HG03378 (cell line): Measurements from ENCODE around the gene ANKRD28.
"Not testable (repeated sequence)": the region's sequence is repeated elsewhere in the genome, so short reads cannot be mapped to it uniquely, and the experiment has no call there.

Source experiments
- ATAC-seq: cut with Tn5 transposase; IDR thresholded peaks from one replicate; pipeline ENCODE4 v1.9.1; 2021; ENCODE audit warnings: mild to moderate bottlenecking, moderate library complexity; ENCODE audit not compliant: unreplicated experiment

Gene ANKRD28

DNA sequence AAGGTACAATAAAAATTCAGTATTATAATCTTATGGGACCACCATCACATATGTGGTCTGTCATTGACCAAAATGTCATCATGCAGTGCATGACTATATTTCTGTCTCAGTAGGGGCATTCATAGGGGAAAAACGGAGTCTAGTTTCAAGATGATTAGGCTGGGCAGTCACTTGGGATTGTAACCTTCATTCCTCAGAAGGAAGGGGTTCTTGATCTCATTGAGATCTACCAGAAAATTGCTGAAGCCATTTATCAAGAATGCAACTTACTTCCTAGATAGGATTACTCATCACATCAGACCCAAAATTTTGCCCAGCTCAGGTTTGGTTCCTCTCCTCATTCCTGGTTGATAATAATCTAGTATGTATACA, 158.9 kb downstream of the ANKRD28 start:
- no peak for ATAC-seq

DNA sequence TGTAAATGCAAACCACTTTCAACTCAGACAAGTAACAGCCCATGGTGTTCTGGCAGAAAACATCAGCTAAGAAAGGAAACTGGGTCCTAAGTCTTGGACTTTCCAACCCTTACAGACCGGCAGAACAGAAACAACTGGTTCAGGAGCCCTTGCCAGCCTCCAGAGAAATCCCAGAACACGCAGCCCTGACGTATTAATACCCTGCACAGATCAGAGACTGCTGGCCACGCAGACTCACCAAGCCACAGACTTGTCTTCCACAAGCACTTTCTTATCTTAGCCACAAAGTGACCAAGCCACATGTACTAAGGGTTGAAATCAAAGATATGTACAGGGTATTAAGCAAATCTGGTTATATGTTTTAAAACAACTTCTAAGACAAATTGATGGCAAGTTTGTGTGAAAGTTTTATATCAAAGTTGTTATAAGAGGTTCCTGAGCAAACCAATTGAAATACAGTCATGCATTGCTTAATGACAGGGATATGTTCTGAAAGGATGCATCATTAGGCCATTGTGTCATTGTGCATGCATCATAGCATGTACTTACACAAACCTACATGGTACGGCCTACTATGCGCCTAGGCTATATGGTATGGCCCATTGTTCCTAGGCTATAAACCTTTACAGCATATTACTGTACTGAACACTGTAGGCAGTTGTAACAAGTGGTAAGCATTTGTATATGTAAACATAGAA, 159.4 kb downstream of the ANKRD28 start:
- no peak for ATAC-seq

DNA sequence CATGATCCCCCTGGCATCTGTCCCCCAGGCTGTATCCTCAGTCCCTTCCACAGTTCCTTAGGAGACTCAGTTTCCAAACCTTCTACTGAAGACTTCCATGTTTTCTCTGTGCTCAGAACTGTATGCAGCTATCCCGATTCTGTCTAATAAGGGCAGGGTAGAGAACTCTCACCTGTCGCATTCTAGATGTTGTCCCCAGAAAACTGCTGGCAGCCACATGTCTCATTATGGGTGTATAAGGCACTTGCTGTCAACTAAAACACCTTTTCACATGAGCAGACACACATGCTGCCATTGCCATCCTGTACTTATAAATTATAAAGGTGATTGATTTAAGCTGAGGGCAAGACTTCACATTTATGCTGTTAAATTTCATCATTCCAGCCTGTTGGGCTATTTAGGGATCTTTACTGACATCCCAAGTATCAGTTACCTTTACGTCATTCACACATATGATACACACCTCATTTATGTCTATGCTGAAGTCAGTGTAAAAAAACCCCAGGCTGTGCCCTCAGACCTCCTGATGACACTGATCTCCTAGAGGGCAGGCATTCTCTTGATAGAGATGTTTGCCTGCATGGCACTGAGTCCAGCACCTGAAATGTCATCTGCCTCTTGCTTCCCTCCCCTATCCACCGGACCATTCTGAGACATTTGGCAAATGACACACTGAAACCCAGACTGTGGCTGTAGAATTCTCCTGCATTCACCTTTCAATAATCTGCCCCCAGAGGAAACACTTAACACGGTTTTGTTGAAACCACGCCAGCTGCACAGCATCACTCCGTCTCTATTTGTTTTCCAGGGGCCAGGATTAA, 160.4 kb downstream of the ANKRD28 start:
- no peak for ATAC-seq

DNA sequence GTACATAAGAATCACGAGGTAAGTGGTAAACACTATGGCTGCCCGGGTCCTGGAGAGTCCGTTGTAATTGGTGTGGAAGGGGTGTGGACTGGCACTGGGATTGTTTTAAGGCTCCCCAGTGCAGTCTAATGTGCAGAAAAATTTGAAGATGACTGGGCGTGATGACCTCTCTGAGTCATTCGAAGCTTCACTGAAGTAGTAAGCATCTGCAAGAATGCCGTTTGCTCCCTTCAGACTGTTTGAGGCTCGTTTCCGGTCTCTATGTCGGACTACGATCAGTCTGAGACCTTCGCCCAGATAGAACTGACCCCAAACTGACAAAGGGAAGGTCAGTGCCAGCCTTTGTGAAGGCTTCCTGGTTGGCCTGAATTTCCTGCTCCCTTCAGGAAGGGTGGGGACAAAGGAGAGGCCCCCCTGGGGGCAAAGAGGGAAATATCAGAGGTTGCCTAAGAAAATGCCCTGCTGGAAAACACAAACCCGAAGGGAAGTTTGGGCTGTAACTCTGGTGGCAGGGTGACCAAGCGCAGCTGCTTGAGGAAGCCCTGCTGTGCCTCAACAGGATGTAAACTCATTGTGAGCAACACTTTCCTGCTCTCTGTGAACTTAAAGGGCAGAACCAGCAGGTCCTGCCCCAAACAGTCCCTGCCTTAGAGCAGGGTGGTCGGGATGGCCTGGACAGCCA, 161.6 kb downstream of the ANKRD28 start:
- ATAC-seq: peak; percentile 58

DNA sequence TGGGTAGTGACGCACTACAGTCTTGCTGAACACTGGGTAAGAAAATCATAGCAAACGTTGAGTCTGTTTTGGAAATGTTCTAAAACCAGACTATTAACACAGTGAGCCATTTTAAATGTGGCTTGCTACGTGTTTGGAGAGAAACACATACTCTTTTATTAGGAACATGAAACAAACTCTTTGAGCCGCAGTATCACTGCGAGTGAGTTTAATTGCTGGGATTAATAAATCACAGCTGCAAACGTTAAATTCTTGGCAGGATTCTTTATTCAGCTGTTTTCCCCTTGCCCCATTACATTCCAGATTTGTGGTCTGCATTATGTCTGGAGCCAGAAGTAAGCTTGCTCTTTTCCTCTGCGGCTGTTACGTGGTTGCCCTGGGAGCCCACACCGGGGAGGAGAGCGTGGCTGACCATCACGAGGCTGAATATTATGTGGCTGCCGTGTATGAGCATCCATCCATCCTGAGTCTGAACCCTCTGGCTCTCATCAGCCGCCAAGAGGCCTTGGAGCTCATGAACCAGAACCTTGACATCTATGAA, 162.6 kb downstream of the ANKRD28 start:
- no peak for ATAC-seq

DNA sequence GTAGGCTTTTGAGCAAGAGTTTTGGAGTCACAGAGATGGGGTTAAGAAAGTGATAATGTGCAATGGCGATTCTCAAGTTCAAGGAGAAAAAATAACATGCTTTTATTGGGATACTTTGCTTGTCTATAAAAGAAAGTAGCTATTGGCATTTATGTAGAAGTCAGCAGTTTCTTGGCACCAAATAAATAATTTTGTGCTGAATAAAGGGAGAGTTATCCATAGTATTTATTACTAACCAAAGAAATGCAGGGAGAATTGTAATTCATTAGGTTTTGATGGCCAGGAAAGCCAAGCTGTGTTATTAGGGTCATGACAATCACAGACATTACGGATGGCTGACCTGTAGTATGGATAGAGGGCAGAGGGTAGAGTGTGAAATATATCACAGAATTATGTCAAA, 163.1 kb downstream of the ANKRD28 start:
- no peak for ATAC-seq

DNA sequence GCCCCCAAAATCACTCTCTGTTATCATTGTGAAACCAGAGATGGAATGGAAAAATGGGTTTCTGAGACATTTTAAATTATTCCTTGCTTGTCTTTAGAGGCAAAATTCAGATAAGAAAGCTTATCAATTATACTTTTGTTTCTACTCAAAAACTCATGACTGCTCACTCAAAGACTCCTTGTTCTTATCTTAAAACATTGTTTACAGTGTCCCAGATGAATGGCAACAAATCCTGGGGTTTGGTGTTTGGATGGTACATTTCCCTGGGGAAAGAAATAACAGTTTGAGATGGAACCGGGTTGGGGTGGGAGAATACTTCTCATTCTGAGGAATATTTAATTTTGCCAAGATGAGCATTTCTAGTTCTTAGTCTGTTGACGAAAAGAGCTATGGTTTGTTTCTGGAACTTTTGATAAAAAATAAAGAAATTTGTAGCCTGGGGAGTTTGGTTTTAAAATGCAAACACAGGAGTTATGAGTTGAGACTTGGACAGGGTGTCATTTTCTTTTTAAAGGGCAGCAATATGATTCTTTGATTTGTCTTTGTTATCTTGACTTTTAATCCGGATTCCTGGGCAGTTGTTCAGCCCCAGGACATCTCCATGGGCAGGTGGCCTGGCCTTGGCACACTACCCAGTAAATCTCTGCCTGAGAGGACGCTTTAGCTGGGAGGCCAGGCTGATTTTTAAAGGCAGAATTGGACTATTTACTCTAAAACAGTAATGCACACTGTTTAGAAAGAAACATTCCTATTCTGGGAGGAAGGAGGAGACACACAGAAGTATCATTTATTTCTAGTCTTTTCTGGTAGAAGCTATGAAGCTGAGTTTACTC, 163.8 kb downstream of the ANKRD28 start:
- ATAC-seq: no peak

DNA sequence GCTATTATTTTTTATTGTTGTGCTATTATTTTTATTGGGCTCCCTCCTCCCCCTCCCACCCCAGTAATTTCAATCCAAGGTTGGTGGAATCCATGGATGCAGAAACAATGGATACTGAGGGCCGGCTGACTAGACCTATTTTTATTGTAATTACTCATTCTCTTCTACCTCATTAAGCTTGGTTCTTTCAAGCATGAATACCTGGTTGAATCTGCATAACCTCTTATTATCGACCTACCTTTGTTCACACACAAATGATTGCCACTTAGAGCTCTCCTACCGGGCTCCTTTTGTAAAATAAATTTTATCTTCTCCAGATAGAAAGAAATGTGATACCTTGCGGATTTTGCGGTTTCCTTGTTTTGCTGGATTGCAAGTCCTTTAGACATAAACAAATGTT, 164.6 kb downstream of the ANKRD28 start:
- no peak for ATAC-seq

DNA sequence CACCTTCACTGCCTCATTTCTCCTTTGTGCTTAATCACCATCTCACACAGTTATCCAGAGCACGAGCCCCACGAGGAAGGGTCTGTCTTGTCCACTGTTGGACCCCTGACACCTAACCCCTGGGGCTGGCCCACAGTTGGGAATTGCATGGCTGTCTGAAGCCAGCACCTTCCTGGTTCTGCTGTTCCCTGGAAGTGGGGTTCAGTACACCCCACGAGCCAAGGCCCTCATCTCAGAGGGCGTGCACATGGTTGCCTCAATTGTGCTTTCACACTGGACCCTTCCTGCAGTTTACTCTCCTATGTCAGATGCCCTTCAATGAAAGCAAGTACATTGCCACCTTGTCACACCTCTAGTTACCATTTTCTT, 165.6 kb downstream of the ANKRD28 start:
- ATAC-seq: no peak

DNA sequence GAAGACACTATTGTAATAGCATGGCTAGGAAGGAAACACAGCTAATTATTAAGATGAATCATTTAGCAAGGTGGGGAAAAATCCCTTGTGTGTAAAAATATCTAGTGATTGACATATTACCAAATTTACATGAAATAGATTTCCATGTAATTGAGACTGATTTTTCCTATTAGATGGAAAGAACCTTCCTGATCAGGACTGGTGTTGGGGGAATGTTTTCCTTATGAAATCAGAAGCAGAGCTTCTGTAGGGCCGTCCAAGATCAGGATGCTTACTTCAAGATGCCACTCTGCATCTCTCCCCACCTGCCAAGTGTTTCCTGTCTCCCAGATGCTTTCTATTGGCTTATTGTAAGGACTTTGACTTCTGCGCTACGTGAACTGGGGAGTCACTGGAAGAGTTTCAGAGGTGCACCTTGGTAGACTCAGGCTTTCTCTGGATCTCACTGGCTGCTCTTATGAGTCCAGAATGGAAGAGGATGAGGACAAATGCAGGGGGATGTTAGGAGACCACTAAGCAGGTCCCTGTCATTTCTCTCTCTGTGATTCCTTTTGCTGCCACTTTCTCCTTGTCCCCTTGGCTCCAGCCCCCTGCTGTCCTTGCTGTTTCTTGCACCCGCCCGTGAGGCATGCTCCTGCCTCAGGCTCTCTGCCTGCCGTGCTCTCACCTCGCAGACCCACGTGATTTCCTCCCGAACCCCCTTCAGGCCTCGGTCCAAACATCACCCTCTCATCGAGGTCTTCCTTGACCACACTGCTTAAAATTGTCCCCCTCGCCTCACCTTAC, 166.2 kb downstream of the ANKRD28 start:
- ATAC-seq: no peak

DNA sequence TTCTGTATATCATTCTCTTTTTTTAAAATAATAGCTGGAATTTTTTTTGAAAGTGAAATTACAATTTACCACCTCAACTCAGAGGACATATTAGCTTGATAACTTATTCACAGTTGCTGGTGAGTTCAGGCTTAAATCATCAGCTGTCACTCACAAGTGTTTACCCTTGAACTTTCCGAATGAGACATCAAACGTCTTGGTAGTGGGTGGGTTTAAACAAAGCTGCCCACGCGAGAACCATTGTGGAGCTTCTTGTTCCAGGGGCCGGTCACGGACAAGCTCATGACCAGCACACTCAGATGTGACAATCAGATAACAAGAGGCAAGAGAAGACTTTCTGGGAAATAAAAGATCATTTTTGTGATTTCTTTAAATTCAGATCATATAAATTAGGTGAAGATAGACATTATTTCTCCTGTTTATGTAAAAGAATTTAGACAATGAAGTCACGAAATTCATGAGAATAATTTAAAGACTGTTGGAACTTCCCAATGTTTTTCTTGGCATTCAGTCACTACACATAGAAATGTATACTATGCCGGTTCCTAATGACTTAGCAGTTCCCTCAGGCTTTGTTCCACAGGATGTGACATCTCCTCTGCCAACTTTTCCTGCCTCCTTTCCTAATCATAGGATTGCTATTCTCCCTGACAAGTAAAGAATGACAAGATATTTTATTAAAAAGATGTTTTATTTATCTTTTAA, 167.0 kb downstream of the ANKRD28 start:
- peak; percentile 37 for ATAC-seq

DNA sequence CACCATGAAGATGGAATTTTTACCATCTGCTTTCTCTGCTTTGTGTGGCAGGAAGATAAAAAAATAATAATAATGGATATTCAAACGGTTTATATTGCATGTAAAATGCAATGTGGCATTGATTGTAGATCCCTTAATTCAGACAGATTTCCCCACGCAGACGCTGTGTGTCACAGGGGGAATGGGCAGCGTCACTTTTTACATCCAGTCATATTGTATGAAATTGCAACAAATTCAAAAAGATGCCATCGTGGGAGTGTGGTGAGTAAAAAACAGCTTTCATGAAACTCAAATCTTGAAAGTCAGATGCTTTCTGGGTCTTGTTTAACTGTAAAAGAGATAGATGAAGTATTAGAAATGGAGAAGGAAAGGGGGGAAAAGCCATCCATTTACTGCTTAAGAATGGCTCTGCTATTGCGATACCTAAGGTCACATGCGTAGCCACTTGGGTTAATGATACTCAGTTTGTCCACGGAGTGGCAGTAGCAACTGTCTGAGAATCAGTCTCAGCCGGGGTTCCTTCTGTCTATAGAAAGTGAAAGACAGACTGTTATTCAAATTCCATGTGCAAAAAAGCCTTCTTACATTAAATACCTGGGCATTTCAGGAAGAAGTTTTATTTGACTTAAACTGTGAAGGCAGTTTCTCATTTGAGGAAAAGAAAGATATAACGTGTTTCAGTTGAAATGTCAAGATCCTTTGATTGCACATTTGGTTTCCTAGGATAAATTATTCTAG, 167.8 kb downstream of the ANKRD28 start:
- ATAC-seq: peak; percentile 92

DNA sequence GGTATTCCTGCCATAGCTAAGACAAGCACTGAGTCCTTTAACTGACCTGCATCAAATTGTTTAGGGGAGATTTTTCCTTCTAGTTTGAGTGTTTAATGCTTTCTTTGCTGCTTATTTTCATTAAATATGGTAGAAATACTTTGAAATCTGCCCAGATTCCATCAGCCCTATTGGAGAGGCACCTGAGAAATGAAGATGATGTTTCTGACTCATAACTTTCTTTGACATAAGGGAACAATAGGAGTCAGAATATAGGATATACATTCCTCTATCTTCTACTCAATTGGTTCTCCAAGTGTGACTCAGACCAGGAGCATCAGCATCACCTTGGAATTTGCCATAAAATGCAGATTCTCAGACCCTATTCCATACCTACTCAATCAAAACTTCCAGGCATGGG, 168.8 kb downstream of the ANKRD28 start:
- ATAC-seq: no peak

DNA sequence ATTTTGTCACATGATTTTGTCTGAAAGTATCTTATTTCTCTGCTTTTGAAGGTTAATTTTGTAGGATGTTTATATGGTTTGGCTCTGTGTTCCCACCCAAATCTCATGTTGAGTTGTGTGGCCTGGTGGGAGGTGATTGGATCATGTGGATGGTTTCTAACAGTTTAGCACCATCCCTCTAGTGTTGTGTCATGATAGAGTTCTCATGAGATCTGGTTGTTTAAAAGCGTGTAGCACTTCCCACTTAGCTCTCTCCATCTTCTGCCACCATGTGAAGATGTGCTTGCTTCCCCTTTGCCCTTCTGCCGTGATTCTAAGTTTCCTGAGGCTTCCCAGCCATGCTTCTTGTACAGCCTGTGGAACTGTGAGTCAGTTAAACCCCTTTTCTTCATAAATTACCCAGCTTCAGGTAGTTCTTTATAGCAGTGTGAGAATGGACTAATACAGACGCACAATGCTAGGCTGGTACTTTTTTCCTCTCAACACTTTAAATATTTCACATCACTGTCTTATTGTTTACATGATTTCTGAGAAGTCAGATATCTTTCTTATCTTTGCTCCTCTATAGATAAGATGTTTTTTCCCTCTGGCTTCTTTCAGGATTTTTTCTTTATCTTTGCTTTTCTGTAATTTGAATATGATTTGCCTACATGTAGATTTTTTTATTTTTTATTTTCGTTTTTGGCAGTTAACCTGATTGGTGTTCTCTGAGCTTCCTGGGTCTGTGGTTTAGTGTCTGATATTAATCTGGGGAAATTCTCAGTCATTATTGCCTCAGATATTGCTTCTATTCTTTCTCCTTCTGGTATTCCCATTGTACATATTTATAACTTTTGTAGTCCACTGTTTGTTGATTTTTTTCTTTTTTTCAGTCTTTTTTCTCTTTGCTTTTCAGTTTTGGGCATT, 174.0 kb downstream of the ANKRD28 start:
- no peak for ATAC-seq

DNA sequence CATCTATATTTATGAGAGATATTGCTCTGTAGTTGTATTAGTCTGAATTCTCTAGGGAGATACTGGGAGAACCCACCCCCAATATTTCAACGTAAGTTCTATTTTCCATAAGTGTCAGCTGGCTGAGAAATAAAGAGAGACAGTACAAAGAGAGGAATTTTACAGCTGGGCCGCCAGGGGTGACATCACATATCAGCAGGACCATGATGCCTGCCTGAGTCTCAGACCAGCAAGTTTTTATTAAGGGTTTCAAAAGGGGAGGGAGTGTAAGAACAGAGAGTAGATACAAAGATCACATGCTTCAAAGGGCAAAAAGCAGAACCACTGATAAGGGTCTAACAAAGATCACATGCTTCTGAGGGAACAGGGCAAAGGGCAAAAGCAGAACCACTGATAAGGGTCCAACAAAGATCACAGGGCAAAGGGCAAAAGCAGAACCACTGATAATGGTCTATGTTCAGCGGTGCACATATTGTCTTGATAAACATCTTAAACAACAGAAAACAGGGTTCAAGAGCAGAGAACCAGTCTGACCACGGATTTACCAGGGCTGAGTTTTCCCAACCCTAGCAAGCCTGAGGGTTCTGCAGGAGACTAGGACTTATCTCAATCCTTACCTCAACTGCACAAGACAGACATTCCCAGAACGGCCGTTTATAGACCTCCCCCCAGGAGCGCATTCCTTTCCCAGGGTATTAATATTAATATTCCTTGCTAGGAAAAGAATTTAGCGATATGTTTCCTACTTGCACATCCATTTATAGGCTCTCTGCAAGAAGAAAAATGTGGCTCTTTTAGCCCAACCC, 177.9 kb downstream of the ANKRD28 start:
- ATAC-seq: not testable (repeated sequence)
